SU-DHL-6 (cell line): ENCODE data around the gene ANKRD40CL.

Source experiments
- EZH2phosphoT487 ChIP-seq: fragments of 200-600 bp; sonication (generic), shearing (Covaris generic); conservative IDR thresholded peaks from 2 replicates; pipeline ENCODE4 v1.6.1; 2018; ENCODE audit warnings: mild to moderate bottlenecking, antibody characterized with exemption, low read length, moderate library complexity, mixed read lengths
- TF ChIP-seq, protein P1 (sequence below): fragments of 200-600 bp; sonication (generic); IDR thresholded peaks from one replicate; pipeline ENCODE4 v1.5.1; 2017; ENCODE audit warnings: antibody characterized with exemption, mild to moderate bottlenecking, low read length, moderate library complexity; ENCODE audit not compliant: insufficient read depth, poor library complexity, severe bottlenecking

DNA sequence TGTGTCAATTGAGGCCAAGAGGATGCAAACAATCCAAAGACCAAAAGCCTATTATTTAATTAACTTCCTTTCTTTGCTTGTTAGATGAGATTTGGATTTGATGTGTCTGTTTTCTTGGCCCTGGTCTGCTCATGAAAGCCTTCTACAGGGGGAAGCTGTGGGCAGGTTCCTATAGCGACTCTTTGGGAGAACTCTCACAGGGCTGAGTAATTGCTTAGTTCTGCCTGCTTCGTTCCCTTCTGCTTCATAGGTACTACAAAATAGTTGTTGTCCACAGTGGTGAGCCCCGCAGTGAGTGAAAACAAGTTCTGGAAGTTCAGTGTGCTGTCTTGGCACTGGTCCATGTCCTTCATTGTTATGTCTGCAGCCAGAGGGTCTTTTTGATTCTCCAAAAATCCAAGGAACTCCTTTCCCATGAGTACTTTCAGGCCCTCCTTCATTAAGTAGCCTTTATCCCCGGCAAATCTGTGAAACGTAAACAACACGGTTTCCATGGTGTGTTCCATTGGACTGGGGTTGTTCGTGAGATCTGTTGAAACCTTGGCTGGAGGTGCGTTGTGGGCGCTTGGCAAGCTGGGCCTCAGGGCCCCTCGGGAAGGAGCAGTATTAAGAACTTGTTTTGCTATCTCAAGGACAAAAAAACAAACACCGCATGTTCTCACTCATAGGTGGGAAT is 30.0 kb upstream of the ANKRD40CL start:
- TF ChIP-seq, protein P1, sequence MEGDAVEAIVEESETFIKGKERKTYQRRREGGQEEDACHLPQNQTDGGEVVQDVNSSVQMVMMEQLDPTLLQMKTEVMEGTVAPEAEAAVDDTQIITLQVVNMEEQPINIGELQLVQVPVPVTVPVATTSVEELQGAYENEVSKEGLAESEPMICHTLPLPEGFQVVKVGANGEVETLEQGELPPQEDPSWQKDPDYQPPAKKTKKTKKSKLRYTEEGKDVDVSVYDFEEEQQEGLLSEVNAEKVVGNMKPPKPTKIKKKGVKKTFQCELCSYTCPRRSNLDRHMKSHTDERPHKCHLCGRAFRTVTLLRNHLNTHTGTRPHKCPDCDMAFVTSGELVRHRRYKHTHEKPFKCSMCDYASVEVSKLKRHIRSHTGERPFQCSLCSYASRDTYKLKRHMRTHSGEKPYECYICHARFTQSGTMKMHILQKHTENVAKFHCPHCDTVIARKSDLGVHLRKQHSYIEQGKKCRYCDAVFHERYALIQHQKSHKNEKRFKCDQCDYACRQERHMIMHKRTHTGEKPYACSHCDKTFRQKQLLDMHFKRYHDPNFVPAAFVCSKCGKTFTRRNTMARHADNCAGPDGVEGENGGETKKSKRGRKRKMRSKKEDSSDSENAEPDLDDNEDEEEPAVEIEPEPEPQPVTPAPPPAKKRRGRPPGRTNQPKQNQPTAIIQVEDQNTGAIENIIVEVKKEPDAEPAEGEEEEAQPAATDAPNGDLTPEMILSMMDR, result no peak
- no peak for TF ChIP-seq EZH2phosphoT487
